Keratinocyte (primary cell): ENCODE data around the gene SHISA2. TPM values are rescaled to one million over a fixed set of nuclear protein-coding genes. Genes with fewer than 3 reads are reported as not detected.

Source experiments
- DNase-seq: peaks from one replicate; pipeline ENCODE4 v3.0.0-alpha.2; 2011; ENCODE audit warnings: low read depth, missing footprints, low spot score
- FAIRE-seq: peaks from 2 replicates; lab custom pipeline; 2011; peaks lifted over from hg19 to GRCh38; lab: Jason Lieb, UNC
- H2AFZ ChIP-seq: 2 replicates; pipeline ENCODE4 v1.6.0; 2012; ENCODE audit warnings: low read length, control low read depth, inconsistent platforms; ENCODE audit not compliant: control insufficient read depth
- H3K27ac ChIP-seq: 2 replicates; pipeline ENCODE4 v1.5.1; 2011; ENCODE audit warnings: low read length; ENCODE audit not compliant: control insufficient read depth, insufficient read depth
- H3K27me3 ChIP-seq: 3 replicates; pipeline ENCODE4 v1.6.0; 2011; ENCODE audit warnings: low read length; ENCODE audit not compliant: control insufficient read depth, insufficient read depth; ENCODE audit errors: extremely low read depth
- H3K36me3 ChIP-seq, 2 experiments: 2 replicates in 1 of 2; 3 replicates in 1 of 2; pipeline ENCODE4 v1.5.1; 2011; ENCODE audit warnings: low read length in 2 of 2, mild to moderate bottlenecking in 1 of 2; ENCODE audit not compliant: control insufficient read depth in 2 of 2, insufficient read depth in 2 of 2; ENCODE audit errors: extremely low read depth in 1 of 2
- H3K4me1 ChIP-seq: 3 replicates; pipeline ENCODE4 v1.5.1; 2011; ENCODE audit warnings: low read length; ENCODE audit not compliant: control insufficient read depth, insufficient read depth; ENCODE audit errors: extremely low read depth
- H3K4me2 ChIP-seq: 3 replicates; pipeline ENCODE4 v1.6.0; 2011; ENCODE audit warnings: low read depth, low read length; ENCODE audit not compliant: control insufficient read depth, insufficient read depth; ENCODE audit errors: extremely low read depth
- H3K4me3 ChIP-seq, 3 experiments: fragments of 200-600 bp in 1 of 3; sonication (generic) in 1 of 3; 2 replicates in 2 of 3; 3 replicates in 1 of 3; pipeline ENCODE4 v1.5.1; 2011 to 2016; ENCODE audit warnings: low read length in 3 of 3, mild to moderate bottlenecking in 3 of 3, control low read depth in 2 of 3, inconsistent platforms in 1 of 3, low read depth in 1 of 3, mixed read lengths in 1 of 3, mixed run types in 1 of 3, moderate library complexity in 1 of 3; ENCODE audit not compliant: control insufficient read depth in 2 of 3, insufficient read depth in 2 of 3; ENCODE audit errors: extremely low read depth in 1 of 3
- H3K79me2 ChIP-seq: 2 replicates; pipeline ENCODE4 v1.6.0; 2012; ENCODE audit warnings: low read length; ENCODE audit not compliant: control insufficient read depth, insufficient read depth
- H3K9ac ChIP-seq: 3 replicates; pipeline ENCODE4 v1.6.0; 2011; ENCODE audit warnings: low read length; ENCODE audit not compliant: control insufficient read depth, insufficient read depth; ENCODE audit errors: extremely low read depth
- H3K9me1 ChIP-seq: 3 replicates; pipeline ENCODE4 v1.6.0; 2011; ENCODE audit warnings: low read length; ENCODE audit not compliant: control insufficient read depth, insufficient read depth; ENCODE audit errors: extremely low read depth
- H3K9me3 ChIP-seq: 2 replicates; pipeline ENCODE4 v1.5.1; 2012; ENCODE audit warnings: low read depth, low read length; ENCODE audit not compliant: control insufficient read depth
- H4K20me1 ChIP-seq: 3 replicates; pipeline ENCODE4 v1.6.0; 2011; ENCODE audit warnings: low read length; ENCODE audit not compliant: control insufficient read depth, insufficient read depth; ENCODE audit errors: extremely low read depth
- EZH2 ChIP-seq: IDR thresholded peaks from one replicate; pipeline ENCODE4 v1.6.1; 2012; ENCODE audit warnings: inconsistent platforms, mild to moderate bottlenecking, low read length, moderate library complexity
- dilution Hi-C: fragments of 300-500 bp; cut with MboI; formaldehyde crosslinking; loops from one replicate; pipeline ENCODE4 v1.7.0; 2020; ENCODE audit warnings: low sequenced_read_pairs; ENCODE audit not compliant: extremely low pct_ligation_motif_present
- polyA plus RNA-seq, 5 experiments: library from polyadenylated mRNA; depleted of rRNA in 3 of 5; stranded (reverse) in 3 of 5; stranded (forward) in 1 of 5; unstranded in 1 of 5; fragments of >200 nt; gene quantifications; 1 replicate in 1 of 5; 2 replicates in 3 of 5; 3 replicates in 1 of 5; pipeline versions ENCODE4 v1.2.1 to v1.2.3, GENCODE V29; 2011 to 2012; ENCODE audit warnings: missing spikeins in 2 of 5, low read depth in 1 of 5, low replicate concordance in 1 of 5
- TF ChIP-seq, protein P1 (sequence below), 3 experiments: IDR thresholded peaks in 1 of 3; conservative IDR thresholded peaks in 1 of 3; optimal IDR thresholded peaks in 1 of 3; 2 replicates in 2 of 3; 3 replicates in 1 of 3; pipeline versions ENCODE3 to v1.5.1; 2011; ENCODE audit warnings: low read length in 3 of 3, mild to moderate bottlenecking in 3 of 3, moderate library complexity in 2 of 3, control low read depth in 1 of 3, inconsistent platforms in 1 of 3; ENCODE audit not compliant: insufficient read depth in 2 of 3; ENCODE audit errors: extremely low read depth in 1 of 3

SHISA2 gene
- polyA plus RNA-seq, 1 donor (not counting 4 experiments of a cell fraction or from before 2014, with no cell fraction given), result 0.18 TPM

DNA sequence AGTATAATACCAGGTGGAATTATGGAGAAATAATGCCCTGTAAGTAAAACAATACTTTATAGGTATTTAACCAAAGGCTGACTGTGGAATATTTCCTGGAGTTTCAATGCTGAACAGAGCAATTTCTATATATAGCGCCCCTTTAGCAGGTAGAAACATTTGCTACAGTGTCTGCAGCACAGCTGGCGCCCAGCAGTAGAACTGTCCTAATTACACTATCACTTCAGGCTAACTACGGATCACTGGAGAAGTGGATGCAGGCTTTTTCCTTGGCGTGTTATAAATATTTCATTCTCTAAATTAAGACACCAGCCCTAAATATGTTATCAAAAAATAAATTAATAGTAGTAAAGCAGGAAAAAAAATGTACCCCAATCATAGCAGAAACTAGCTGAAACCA, 3.1 kb downstream of the SHISA2 start:
- Histone ChIP-seq H3K4me3 (no peak overlapping the region), H3K27me3 (peaks cover 49% of the 10 kb centered on the region), H3K9me3 (no peaks in the 10 kb centered on the region), H3K9ac (no peak overlapping the region), H3K9me1 (no peaks in the 10 kb centered on the region), H3K27ac (no peak overlapping the region), H2AFZ (no peak overlapping the region), H3K4me1 (peaks cover 8% of the 10 kb centered on the region), H3K4me2 (peak overlapping the region; percentile 81), H3K36me3 (no peaks in the 10 kb centered on the region), H4K20me1 (no peaks in the 10 kb centered on the region), H3K79me2 (no peaks in the 10 kb centered on the region)
- dilution Hi-C loops, result no loop called here
- FAIRE-seq (no peak), DNase-seq (no peak)
- no peak for TF ChIP-seq EZH2
- TF ChIP-seq, protein P1, sequence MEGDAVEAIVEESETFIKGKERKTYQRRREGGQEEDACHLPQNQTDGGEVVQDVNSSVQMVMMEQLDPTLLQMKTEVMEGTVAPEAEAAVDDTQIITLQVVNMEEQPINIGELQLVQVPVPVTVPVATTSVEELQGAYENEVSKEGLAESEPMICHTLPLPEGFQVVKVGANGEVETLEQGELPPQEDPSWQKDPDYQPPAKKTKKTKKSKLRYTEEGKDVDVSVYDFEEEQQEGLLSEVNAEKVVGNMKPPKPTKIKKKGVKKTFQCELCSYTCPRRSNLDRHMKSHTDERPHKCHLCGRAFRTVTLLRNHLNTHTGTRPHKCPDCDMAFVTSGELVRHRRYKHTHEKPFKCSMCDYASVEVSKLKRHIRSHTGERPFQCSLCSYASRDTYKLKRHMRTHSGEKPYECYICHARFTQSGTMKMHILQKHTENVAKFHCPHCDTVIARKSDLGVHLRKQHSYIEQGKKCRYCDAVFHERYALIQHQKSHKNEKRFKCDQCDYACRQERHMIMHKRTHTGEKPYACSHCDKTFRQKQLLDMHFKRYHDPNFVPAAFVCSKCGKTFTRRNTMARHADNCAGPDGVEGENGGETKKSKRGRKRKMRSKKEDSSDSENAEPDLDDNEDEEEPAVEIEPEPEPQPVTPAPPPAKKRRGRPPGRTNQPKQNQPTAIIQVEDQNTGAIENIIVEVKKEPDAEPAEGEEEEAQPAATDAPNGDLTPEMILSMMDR (optimal IDR thresholded peaks at IDR 0.05 in 1 of 3, IDR thresholded peaks at IDR 0.05 in 1 of 3, conservative IDR thresholded peaks at IDR 0.05 in 1 of 3; ENCODE audit: extremely low read depth in 1 of 3, insufficient read depth in 2 of 3, low read length in 3 of 3), result no peak

DNA sequence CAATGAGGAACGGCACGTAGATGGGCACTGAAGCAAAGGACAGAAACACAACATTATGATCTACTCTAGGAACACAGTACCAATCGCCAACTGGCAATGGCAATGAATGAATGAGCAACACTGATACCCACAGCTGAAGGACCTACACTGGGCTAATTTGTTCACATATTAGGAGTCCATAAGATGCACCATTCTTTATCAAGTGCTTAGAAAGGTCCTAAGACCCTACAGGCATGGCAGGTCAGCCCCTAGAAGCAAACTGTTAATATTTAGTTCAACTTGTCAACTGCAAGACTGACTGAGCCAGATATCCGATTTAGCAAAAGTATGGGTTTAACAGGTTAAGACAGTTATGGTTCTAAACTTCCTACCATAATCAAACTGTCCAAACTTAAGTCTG, 4.8 kb downstream of the SHISA2 start:
- DNase-seq (no peak), FAIRE-seq (no peak)
- Histone ChIP-seq H3K79me2 (no peaks in the 10 kb centered on the region), H2AFZ (no peak overlapping the region), H3K9ac (no peak overlapping the region), H3K27ac (no peak overlapping the region), H4K20me1 (no peaks in the 10 kb centered on the region), H3K4me1 (peaks cover 8% of the 10 kb centered on the region), H3K27me3 (peaks cover 42% of the 10 kb centered on the region), H3K9me1 (no peaks in the 10 kb centered on the region), H3K9me3 (no peaks in the 10 kb centered on the region), H3K36me3 (no peaks in the 10 kb centered on the region), H3K4me3 (no peak overlapping the region), H3K4me2 (no peak overlapping the region)
- TF ChIP-seq, protein P1 (optimal IDR thresholded peaks at IDR 0.05 in 1 of 3, IDR thresholded peaks at IDR 0.05 in 1 of 3, conservative IDR thresholded peaks at IDR 0.05 in 1 of 3; ENCODE audit: extremely low read depth in 1 of 3, insufficient read depth in 2 of 3, low read length in 3 of 3), result no peak
- no peak for TF ChIP-seq EZH2
- dilution Hi-C loops, result no loop called here
